Lower lobe of right lung (tissue), 2 donors: ENCODE measurements around the gene RNASE13. TPM values are rescaled to one million over a fixed set of nuclear protein-coding genes. Genes with fewer than 3 reads are reported as not detected.
A peak's percentile ranks its signal among the peaks of the same experiment; 100 is the strongest.

Experiments used
- ATAC-seq, 2 donors: fragments of 200-7000 bp; cut with Tn5 transposase; one replicate each; pipeline ENCODE4 v1.9.1; 2020 to 2022; ENCODE audit warnings: mild to moderate bottlenecking in 2 of 2, moderate library complexity in 2 of 2
- DNase-seq: peaks from one replicate; pipeline ENCODE4 v3.0.0-alpha.2; 2020
- H3K27ac ChIP-seq: fragments of 200-600 bp; one replicate; pipeline ENCODE4 v1.8.0; 2022
- H3K27me3 ChIP-seq: fragments of 200-600 bp; one replicate; pipeline ENCODE4 v1.8.0; 2022; ENCODE audit warnings: low read depth
- H3K36me3 ChIP-seq: fragments of 200-600 bp; one replicate; pipeline ENCODE4 v1.8.0; 2022; ENCODE audit warnings: mild to moderate bottlenecking
- H3K4me1 ChIP-seq: fragments of 200-600 bp; one replicate; pipeline ENCODE4 v1.8.0; 2022
- H3K4me3 ChIP-seq: fragments of 200-600 bp; one replicate; pipeline ENCODE4 v1.8.0; 2022; ENCODE audit warnings: mild to moderate bottlenecking
- H3K9me3 ChIP-seq: fragments of 200-600 bp; one replicate; pipeline ENCODE4 v1.8.0; 2022
- intact Hi-C: fragments of 100-400 bp; cut with DNase I; formaldehyde crosslinking; loops from one replicate; pipeline ENCODE4 v1.11.0; 2022
- long read RNA-seq: library from polyadenylated mRNA; unstranded; transcript quantifications from one replicate; pipeline ENCODE4 v2.0.0, GENCODE V29; 2021
- total RNA-seq: library from RNA; stranded (reverse); fragmentation: NEBNext Ultra II Directional; extraction: Animal tissue kit (Norgen Biotek cat#: 25700); gene quantifications from one replicate; pipeline ENCODE4 v1.2.1, GENCODE V29; 2021
- TF ChIP-seq, protein P1 (sequence below): fragments of 200-600 bp; IDR thresholded peaks from one replicate; pipeline ENCODE4 v1.8.0; 2022; ENCODE audit warnings: antibody characterized with exemption, mild to moderate bottlenecking
- donor health status: DM: no; HTN: yes; CAD: no; lungs with severe emphysema.

Gene RNASE13, protein sequence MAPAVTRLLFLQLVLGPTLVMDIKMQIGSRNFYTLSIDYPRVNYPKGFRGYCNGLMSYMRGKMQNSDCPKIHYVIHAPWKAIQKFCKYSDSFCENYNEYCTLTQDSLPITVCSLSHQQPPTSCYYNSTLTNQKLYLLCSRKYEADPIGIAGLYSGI
- not detected for total RNA-seq
- long read RNA-seq = 0 reads

DNA sequence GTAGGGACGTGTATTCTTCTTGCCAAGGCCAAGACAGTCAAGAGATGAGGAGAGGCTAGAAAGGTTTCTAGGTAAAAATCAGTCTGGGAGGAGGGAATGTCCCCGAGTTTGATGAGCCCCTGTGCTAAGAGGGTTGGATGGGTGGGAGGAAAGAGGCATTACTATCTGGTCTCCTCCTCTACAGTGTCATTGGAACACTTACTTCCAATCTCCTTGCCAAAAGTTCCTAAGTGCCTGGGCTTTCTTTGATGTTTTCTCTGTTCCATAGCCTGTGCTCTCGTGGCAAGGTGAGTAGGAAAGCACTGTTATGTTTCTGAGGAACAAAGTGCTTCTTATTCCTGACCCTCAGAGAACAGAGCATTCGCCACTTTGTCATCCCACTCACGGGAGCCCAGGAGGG is at the start of gene RNASE13:
TSS of gene RNASE13 (minus strand) at position 101 of the 400 bp plus-strand sequence. CDS start 519 bp downstream, outside the sequence.
- no peaks in the 10 kb centered on the region for H3K36me3 ChIP-seq
- H3K27ac ChIP-seq = no peak within 1 kb of the TSS
- H3K9me3 ChIP-seq = no peaks in the 10 kb centered on the region
- H3K4me1 ChIP-seq = peaks cover 18% of the 10 kb centered on the region
- no peaks in the 10 kb centered on the region for H3K27me3 ChIP-seq
- H3K4me3 ChIP-seq = no peak within 1 kb of the TSS
- ATAC-seq = no peak
- TF ChIP-seq, protein P1, sequence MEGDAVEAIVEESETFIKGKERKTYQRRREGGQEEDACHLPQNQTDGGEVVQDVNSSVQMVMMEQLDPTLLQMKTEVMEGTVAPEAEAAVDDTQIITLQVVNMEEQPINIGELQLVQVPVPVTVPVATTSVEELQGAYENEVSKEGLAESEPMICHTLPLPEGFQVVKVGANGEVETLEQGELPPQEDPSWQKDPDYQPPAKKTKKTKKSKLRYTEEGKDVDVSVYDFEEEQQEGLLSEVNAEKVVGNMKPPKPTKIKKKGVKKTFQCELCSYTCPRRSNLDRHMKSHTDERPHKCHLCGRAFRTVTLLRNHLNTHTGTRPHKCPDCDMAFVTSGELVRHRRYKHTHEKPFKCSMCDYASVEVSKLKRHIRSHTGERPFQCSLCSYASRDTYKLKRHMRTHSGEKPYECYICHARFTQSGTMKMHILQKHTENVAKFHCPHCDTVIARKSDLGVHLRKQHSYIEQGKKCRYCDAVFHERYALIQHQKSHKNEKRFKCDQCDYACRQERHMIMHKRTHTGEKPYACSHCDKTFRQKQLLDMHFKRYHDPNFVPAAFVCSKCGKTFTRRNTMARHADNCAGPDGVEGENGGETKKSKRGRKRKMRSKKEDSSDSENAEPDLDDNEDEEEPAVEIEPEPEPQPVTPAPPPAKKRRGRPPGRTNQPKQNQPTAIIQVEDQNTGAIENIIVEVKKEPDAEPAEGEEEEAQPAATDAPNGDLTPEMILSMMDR = no peak
- intact Hi-C loops = no loop called here
- no peak for DNase-seq

DNA sequence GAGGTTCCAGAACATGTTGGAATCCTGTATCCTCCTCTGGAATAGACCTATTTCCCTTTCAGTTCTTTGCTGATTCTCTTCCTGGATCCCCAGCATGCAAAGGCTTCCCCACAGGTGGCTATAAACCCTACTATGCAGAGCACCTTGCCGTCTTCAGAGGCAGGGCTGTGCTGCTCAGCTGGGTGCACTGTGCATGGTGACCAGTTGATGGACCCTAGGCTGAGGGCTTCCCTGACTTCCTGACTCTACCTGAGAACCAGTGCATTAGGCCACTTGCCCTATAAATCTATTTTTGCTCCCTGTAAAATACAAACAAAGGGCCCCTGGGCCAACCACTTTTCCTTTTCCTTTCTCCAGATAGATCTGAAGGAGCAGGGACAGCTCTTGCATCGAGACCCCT is 49.8 kb upstream of the RNASE13 start:
- no peaks in the 10 kb centered on the region for H3K27me3 ChIP-seq
- peaks cover 18% of the 10 kb centered on the region for H3K4me1 ChIP-seq
- H3K4me3 ChIP-seq = no peak overlapping the region
- H3K9me3 ChIP-seq = no peaks in the 10 kb centered on the region
- intact Hi-C loops = no loop called here
- peaks cover 88% of the 10 kb centered on the region for H3K36me3 ChIP-seq
- peak overlapping the region; percentile 5 for H3K27ac ChIP-seq
- DNase-seq = no peak
- no peak for ATAC-seq
- TF ChIP-seq, protein P1 = no peak

DNA sequence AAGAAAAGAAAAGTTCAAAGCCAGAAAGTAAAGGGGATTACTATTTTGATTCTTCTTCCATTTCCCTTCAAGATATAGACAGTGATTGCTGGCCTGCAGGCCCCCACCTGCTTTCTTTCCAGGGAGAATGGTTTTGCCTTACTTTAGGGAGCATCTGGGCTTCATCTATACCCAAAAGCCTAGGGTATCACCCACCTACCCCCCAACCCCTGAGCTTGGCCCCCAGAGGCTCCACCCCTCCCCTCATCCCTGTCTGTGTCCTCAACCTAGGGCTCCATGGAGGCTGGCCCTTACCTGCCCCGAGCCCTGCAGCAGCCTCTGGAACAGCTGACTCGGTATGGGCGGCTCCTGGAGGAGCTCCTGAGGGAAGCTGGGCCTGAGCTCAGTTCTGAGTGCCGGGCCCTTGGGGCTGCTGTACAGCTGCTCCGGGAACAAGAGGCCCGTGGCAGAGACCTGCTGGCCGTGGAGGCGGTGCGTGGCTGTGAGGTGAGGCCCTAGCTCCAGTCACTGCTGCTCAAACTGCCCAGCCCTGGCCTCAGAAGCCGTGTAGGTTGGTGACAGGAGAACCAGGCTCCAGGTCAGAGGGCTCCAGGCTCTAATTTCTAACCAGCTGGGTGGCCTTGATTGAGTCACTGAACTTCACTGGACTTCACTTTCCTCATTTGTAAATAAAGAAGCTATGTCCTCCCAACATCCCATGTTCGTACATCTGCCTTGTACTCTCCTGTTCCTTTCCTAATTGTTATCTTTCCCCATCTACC is 49.1 kb upstream of the RNASE13 start:
- H3K27me3 ChIP-seq = no peaks in the 10 kb centered on the region
- no peak for ATAC-seq
- H3K36me3 ChIP-seq = peaks cover 88% of the 10 kb centered on the region
- peaks cover 18% of the 10 kb centered on the region for H3K4me1 ChIP-seq
- H3K27ac ChIP-seq = no peak overlapping the region
- H3K4me3 ChIP-seq = no peak overlapping the region
- TF ChIP-seq, protein P1 = no peak
- H3K9me3 ChIP-seq = no peaks in the 10 kb centered on the region
- intact Hi-C loops = no loop called here
- no peak for DNase-seq

DNA sequence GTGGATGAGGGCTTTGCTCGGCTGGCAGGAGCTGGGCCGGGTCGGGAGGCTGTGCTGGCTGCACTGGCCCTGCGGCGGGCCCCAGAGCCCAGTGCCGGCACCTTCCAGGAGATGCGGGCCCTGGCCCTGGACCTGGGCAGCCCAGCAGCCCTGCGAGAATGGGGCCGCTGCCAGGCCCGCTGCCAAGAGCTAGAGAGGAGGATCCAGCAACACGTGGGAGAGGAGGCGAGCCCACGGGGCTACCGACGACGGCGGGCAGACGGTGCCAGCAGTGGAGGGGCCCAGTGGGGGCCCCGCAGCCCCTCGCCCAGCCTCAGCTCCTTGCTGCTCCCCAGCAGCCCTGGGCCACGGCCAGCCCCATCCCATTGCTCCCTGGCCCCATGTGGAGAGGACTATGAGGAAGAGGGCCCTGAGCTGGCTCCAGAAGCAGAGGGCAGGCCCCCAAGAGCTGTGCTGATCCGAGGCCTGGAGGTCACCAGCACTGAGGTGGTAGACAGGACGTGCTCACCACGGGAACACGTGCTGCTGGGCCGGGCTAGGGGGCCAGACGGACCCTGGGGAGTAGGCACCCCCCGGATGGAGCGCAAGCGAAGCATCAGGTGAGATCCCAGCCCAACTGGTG is 47.0 kb upstream of the RNASE13 start:
- TF ChIP-seq, protein P1 = no peak
- Histone ChIP-seq H3K9me3 (no peaks in the 10 kb centered on the region), H3K4me1 (peaks cover 18% of the 10 kb centered on the region), H3K27ac (no peak overlapping the region), H3K36me3 (peaks cover 88% of the 10 kb centered on the region), H3K27me3 (no peaks in the 10 kb centered on the region), H3K4me3 (no peak overlapping the region)
- ATAC-seq (no peak), DNase-seq (no peak)
- intact Hi-C loops = no loop called here

DNA sequence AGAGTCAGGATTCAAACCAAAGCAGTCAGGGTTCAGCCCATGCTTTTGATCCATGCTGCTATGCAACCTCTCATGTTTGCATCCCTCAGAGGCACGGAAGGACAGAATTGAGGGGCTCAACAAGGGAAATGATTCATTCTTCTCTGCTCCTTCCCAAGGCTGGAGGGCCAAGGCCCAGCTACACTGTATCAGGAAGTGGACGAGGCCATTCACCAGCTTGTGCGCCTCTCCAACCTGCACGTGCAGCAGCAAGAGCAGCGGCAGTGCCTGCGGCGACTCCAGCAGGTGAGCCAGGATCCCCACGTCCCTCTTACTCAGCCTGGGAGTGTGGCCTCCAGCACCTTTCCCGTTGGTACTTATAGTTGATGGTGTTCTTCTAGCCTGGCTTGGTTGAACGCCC is 44.1 kb upstream of the RNASE13 start:
- DNase-seq = no peak
- H3K27me3 ChIP-seq = no peaks in the 10 kb centered on the region
- H3K27ac ChIP-seq = no peak overlapping the region
- ATAC-seq = no peak
- no peaks in the 10 kb centered on the region for H3K9me3 ChIP-seq
- no peaks in the 10 kb centered on the region for H3K4me1 ChIP-seq
- H3K4me3 ChIP-seq = no peak overlapping the region
- TF ChIP-seq, protein P1 = no peak
- intact Hi-C loops = no loop called here
- peaks cover 98% of the 10 kb centered on the region for H3K36me3 ChIP-seq
